SK-N-SH treated with all-trans-retinoic acid at 6 μM for 48 hours (cell line): ENCODE data around the gene GRM4.

Source experiments
- ATAC-seq: fragments of 200-7000 bp; cut with Tn5 transposase; 3 replicates; pipeline ENCODE4 v1.9.1; 2020; ENCODE audit warnings: mild to moderate bottlenecking, moderate library complexity
- ARNTL ChIP-seq: fragments of 450-650 bp; formaldehyde crosslinking; IDR thresholded peaks from 2 replicates; pipeline ENCODE4 v1.5.0; 2020; ENCODE audit warnings: low read depth, mild to moderate bottlenecking, moderate library complexity, borderline replicate concordance
- BACH2 ChIP-seq: fragments of 250-450 bp; sonication (Bioruptor Pico); IDR thresholded peaks from 2 replicates; pipeline ENCODE4 v1.9.0; 2021; ENCODE audit warnings: mild to moderate bottlenecking, borderline replicate concordance
- CSDC2 ChIP-seq: fragments of 250-450 bp; sonication (Bioruptor Pico); IDR thresholded peaks from 2 replicates; pipeline ENCODE4 v1.5.0; 2020; ENCODE audit warnings: mild to moderate bottlenecking, moderate library complexity
- CSRNP3 ChIP-seq: fragments of 250-450 bp; sonication (Bioruptor Pico); IDR thresholded peaks from 2 replicates; pipeline ENCODE4 v1.5.1; 2021; ENCODE audit warnings: mild to moderate bottlenecking, moderate library complexity
- ESRRG ChIP-seq: fragments of 250-450 bp; sonication (Bioruptor Pico); IDR thresholded peaks from 2 replicates; pipeline ENCODE4 v1.6.1; 2021; ENCODE audit warnings: mild to moderate bottlenecking
- GLIS3 ChIP-seq: fragments of 250-450 bp; sonication (Bioruptor Pico); IDR thresholded peaks from 2 replicates; pipeline ENCODE4 v1.5.0; 2020; ENCODE audit warnings: mild to moderate bottlenecking, moderate library complexity
- ISL1 ChIP-seq: fragments of 250-450 bp; sonication (Bioruptor Pico); IDR thresholded peaks from 2 replicates; pipeline ENCODE4 v2.1.2; 2022; ENCODE audit warnings: mild to moderate bottlenecking, moderate library complexity
- OSR1 ChIP-seq: fragments of 250-450 bp; sonication (Bioruptor Pico); IDR thresholded peaks from 2 replicates; pipeline ENCODE4 v1.8.0; 2022; ENCODE audit warnings: moderate library complexity, mild to moderate bottlenecking, inconsistent platforms
- PPARA ChIP-seq: fragments of 250-450 bp; sonication (Bioruptor Pico); IDR thresholded peaks from 2 replicates; pipeline ENCODE4 v1.5.0; 2020; ENCODE audit warnings: mild to moderate bottlenecking, borderline replicate concordance
- RARB ChIP-seq: fragments of 250-450 bp; sonication (Bioruptor Pico); IDR thresholded peaks from 2 replicates; pipeline ENCODE4 v1.8.0; 2021; ENCODE audit warnings: mild to moderate bottlenecking, moderate library complexity
- SNAI2 ChIP-seq: fragments of 250-450 bp; sonication (Bioruptor Pico); IDR thresholded peaks from 2 replicates; pipeline ENCODE4 v1.5.0; 2020; ENCODE audit warnings: mild to moderate bottlenecking, moderate library complexity
- TCF4 ChIP-seq: fragments of 250-450 bp; sonication (Bioruptor Pico); IDR thresholded peaks from 2 replicates; pipeline ENCODE4 v1.8.0; 2021; ENCODE audit warnings: mild to moderate bottlenecking, moderate library complexity, borderline replicate concordance
- TOX ChIP-seq: fragments of 250-450 bp; sonication (Bioruptor Pico); IDR thresholded peaks from 2 replicates; pipeline ENCODE4 v1.8.0; 2021; ENCODE audit warnings: mild to moderate bottlenecking, moderate library complexity, borderline replicate concordance
- ZFP3 ChIP-seq: fragments of 250-450 bp; sonication (Bioruptor Pico); IDR thresholded peaks from 2 replicates; pipeline ENCODE4 v1.5.0; 2020; ENCODE audit warnings: mild to moderate bottlenecking, moderate library complexity
- ZFP30 ChIP-seq: fragments of 450-650 bp; formaldehyde crosslinking; IDR thresholded peaks from 2 replicates; pipeline ENCODE4 v1.5.0; 2022; ENCODE audit warnings: mild to moderate bottlenecking, moderate library complexity
- ZNF565 ChIP-seq: fragments of 450-650 bp; formaldehyde crosslinking; conservative IDR thresholded peaks from 2 replicates; pipeline ENCODE4 v1.5.0; 2020; ENCODE audit warnings: low read depth, mild to moderate bottlenecking, moderate library complexity
- ZNF70 ChIP-seq: fragments of 450-650 bp; formaldehyde crosslinking; IDR thresholded peaks from 2 replicates; pipeline ENCODE4 v1.5.0; 2020; ENCODE audit warnings: mild to moderate bottlenecking, moderate library complexity
- ZNF8 ChIP-seq: fragments of 450-650 bp; formaldehyde crosslinking; IDR thresholded peaks from 2 replicates; pipeline ENCODE4 v1.5.0; 2020; ENCODE audit warnings: mild to moderate bottlenecking, moderate library complexity
- TF ChIP-seq, protein P1 (sequence below): fragments of 250-450 bp; sonication (Bioruptor Pico); IDR thresholded peaks from 2 replicates; pipeline ENCODE4 v1.8.0; 2020; ENCODE audit warnings: mild to moderate bottlenecking, moderate library complexity, borderline replicate concordance
- TF ChIP-seq, protein P2 (sequence below): fragments of 250-450 bp; sonication (Bioruptor Pico); IDR thresholded peaks from 2 replicates; pipeline ENCODE4 v1.5.1; 2020; ENCODE audit warnings: low read depth, mild to moderate bottlenecking, moderate library complexity
- TF ChIP-seq, protein P3 (sequence below): fragments of 250-450 bp; sonication (Bioruptor Pico); IDR thresholded peaks from 2 replicates; pipeline ENCODE4 v1.8.0; 2021; ENCODE audit warnings: low read depth, mild to moderate bottlenecking, moderate library complexity, borderline replicate concordance

The GRM4 gene

GRCh38 chr6:34020807-34021553 lies 124.9 kb downstream of the GRM4 start:
- TF ChIP-seq RARB (CRISPR knock-in tag), result no peak
- no peak for TF ChIP-seq CSDC2 (CRISPR knock-in tag)
- TF ChIP-seq SNAI2 (CRISPR knock-in tag), result no peak
- TF ChIP-seq BACH2 (CRISPR knock-in tag), result no peak
- no peak for TF ChIP-seq ZFP30 (CRISPR knock-in tag)
- no peak for TF ChIP-seq ZNF70 (CRISPR knock-in tag)
- TF ChIP-seq ZNF8 (CRISPR knock-in tag), result no peak
- TF ChIP-seq GLIS3, result no peak
- TF ChIP-seq PPARA (CRISPR knock-in tag), result no peak
- no peak for TF ChIP-seq ZFP3 (CRISPR knock-in tag)
- TF ChIP-seq TCF4 (CRISPR knock-in tag), result no peak
- TF ChIP-seq ESRRG, result no peak
- TF ChIP-seq ARNTL (CRISPR knock-in tag), result no peak
- no peak for TF ChIP-seq TOX
- TF ChIP-seq ZNF565, result no peak
- TF ChIP-seq, protein P1, sequence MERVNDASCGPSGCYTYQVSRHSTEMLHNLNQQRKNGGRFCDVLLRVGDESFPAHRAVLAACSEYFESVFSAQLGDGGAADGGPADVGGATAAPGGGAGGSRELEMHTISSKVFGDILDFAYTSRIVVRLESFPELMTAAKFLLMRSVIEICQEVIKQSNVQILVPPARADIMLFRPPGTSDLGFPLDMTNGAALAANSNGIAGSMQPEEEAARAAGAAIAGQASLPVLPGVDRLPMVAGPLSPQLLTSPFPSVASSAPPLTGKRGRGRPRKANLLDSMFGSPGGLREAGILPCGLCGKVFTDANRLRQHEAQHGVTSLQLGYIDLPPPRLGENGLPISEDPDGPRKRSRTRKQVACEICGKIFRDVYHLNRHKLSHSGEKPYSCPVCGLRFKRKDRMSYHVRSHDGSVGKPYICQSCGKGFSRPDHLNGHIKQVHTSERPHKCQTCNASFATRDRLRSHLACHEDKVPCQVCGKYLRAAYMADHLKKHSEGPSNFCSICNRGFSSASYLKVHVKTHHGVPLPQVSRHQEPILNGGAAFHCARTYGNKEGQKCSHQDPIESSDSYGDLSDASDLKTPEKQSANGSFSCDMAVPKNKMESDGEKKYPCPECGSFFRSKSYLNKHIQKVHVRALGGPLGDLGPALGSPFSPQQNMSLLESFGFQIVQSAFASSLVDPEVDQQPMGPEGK, result no peak
- no peak for TF ChIP-seq ISL1 (CRISPR knock-in tag)
- TF ChIP-seq, protein P2, sequence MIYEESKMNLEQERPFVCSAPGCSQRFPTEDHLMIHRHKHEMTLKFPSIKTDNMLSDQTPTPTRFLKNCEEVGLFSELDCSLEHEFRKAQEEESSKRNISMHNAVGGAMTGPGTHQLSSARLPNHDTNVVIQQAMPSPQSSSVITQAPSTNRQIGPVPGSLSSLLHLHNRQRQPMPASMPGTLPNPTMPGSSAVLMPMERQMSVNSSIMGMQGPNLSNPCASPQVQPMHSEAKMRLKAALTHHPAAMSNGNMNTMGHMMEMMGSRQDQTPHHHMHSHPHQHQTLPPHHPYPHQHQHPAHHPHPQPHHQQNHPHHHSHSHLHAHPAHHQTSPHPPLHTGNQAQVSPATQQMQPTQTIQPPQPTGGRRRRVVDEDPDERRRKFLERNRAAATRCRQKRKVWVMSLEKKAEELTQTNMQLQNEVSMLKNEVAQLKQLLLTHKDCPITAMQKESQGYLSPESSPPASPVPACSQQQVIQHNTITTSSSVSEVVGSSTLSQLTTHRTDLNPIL, result no peak
- TF ChIP-seq CSRNP3 (CRISPR knock-in tag), result no peak
- TF ChIP-seq OSR1 (CRISPR knock-in tag), result no peak
- ATAC-seq, result no peak

DNA sequence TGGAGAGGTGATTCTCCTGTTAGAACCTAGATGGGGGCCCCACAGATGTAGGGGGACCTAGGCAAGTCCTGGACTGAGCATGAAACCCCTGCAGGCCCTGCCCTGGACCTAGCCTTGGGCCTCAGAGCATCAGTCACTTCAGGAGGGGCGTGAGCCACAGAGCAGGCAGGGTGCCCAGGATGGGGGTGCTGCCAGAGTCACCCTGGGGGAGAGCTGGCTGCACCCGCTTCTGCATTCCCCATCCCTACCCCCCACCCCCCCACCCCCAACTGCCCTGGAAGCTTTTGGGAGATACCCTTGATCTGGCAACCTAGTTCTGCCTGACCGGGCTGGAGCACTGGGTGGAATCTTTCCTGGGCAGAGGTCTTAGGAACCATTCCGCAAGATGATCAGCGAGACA lies 125.6 kb downstream of the GRM4 start:
- ATAC-seq, result no peak
- TF ChIP-seq, protein P2, result no peak
- TF ChIP-seq, all 23 proteins: peak for 0

DNA sequence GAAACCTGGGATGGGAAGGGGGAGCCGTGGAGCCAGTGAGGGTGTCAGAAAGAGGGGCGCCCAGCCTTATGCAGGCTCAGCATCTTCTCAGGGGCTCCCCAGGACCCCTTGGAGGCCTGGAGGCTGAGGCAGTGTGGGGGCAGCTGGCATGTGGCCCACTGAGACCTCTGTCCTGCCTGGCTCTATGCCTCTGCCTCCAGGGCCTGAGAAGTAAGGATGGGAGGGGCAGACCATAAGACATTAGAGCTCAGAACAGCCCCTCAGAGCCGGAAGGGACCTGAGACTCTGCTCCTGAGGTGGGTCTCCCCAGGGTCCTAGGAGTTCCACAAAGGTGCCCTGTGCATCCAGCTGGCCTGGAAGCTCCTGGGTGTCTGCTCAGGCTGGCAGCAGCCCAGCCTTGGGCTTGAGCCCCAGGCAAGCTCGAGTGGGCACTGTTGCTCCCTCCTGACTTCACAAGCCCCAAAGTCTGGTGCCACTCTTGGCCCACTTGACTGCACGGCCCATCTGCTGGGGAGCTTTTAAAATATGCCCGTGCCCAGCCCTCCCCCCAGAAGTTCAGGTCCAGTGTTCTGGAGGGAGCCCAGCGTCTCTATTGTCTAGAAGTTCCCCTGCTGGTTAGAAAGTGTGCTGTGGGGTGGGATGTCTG lies 126.8 kb downstream of the GRM4 start:
- ATAC-seq, result no peak
- TF ChIP-seq OSR1 (CRISPR knock-in tag) (no peak), RARB (CRISPR knock-in tag) (no peak), GLIS3 (no peak), ZFP30 (CRISPR knock-in tag) (no peak), ZNF565 (no peak), BACH2 (CRISPR knock-in tag) (no peak), ARNTL (CRISPR knock-in tag) (no peak), PPARA (CRISPR knock-in tag) (no peak), CSRNP3 (CRISPR knock-in tag) (no peak), ISL1 (CRISPR knock-in tag) (no peak), CSDC2 (CRISPR knock-in tag) (no peak), TOX (no peak)
- TF ChIP-seq, protein P3, sequence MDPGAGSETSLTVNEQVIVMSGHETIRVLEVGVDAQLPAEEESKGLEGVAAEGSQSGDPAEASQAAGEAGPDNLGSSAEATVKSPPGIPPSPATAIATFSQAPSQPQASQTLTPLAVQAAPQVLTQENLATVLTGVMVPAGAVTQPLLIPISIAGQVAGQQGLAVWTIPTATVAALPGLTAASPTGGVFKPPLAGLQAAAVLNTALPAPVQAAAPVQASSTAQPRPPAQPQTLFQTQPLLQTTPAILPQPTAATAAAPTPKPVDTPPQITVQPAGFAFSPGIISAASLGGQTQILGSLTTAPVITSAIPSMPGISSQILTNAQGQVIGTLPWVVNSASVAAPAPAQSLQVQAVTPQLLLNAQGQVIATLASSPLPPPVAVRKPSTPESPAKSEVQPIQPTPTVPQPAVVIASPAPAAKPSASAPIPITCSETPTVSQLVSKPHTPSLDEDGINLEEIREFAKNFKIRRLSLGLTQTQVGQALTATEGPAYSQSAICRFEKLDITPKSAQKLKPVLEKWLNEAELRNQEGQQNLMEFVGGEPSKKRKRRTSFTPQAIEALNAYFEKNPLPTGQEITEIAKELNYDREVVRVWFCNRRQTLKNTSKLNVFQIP (CRISPR knock-in tag), result no peak
- TF ChIP-seq, protein P2, result no peak
- TF ChIP-seq, protein P1, result no peak
